ENCODE data around the gene JAZF1. TPM values are rescaled to one million over a fixed set of nuclear protein-coding genes. Genes with fewer than 3 reads are reported as not detected.

JAZF1 gene
- total and polyA plus RNA-seq, 10 of the 15 experiments (the other 5 are each of a cell fraction or from before 2014, with no cell fraction given), result 0.04 to 0.82 (median 0.15) TPM; not detected in 3

GRCh38 chr7:28037220-28038010, 143.2 kb downstream of the JAZF1 start (continued):
- TF ChIP-seq BCL3 (IDR thresholded peaks at IDR 0.05; ENCODE audit: borderline replicate concordance, insufficient read depth, low read depth, low read length, poor library complexity, severe bottlenecking) (peak; percentile 53), HSF1 (IDR thresholded peaks at IDR 0.05; ENCODE audit: low read depth, low read length) (no peak), EGR1 (IDR thresholded peaks at IDR 0.05; ENCODE audit: borderline replicate concordance in 1 of 2, low read depth in 2 of 2, low read length in 2 of 2) (no peak), TCF12 (IDR thresholded peaks at IDR 0.05; ENCODE audit: low read depth, low read length) (no peak), SUPT20H (IDR thresholded peaks at IDR 0.05; ENCODE audit: borderline replicate concordance, control insufficient read depth, low read depth, low read length) (no peak), SUZ12 (IDR thresholded peaks at IDR 0.05; ENCODE audit: unreplicated experiment) (no peak), BCL11A (IDR thresholded peaks at IDR 0.05; ENCODE audit: low read depth, low read length) (peak; percentile 91), ZSCAN29 (IDR thresholded peaks at IDR 0.05) (no peak), ASH2L (IDR thresholded peaks at IDR 0.05; ENCODE audit: borderline replicate concordance, low read depth) (no peak), NRF1 (conservative IDR thresholded peaks at IDR 0.05; ENCODE audit: low read depth, low read length) (no peak), MEF2A (IDR thresholded peaks at IDR 0.05; ENCODE audit: insufficient read depth, low read depth, low read length) (peak; percentile 85), IKZF2 (IDR thresholded peaks at IDR 0.05) (peak; percentile 80 to 89), ZNF207 (IDR thresholded peaks at IDR 0.05; ENCODE audit: borderline replicate concordance) (no peak), YBX1 (IDR thresholded peaks at IDR 0.05) (no peak), CBFB (IDR thresholded peaks at IDR 0.05; ENCODE audit: low read depth) (no peak), ZNF384 (IDR thresholded peaks at IDR 0.05; ENCODE audit: borderline replicate concordance, low read depth, low read length) (no peak), MYC (IDR thresholded peaks at IDR 0.05; ENCODE audit: insufficient read depth, insufficient read length, insufficient replicate concordance, low read length, severe bottlenecking) (no peak), POLR2AphosphoS2 (IDR thresholded peaks at IDR 0.05; ENCODE audit: low read depth, low read length) (no peak), NR2C2 (IDR thresholded peaks at IDR 0.05; ENCODE audit: borderline replicate concordance, control insufficient read depth, insufficient read length, low read depth) (no peak), PAX5 (IDR thresholded peaks at IDR 0.05; ENCODE audit: borderline replicate concordance, low read depth, low read length) (peak; percentile 61; the same call in 1 of the 2 replicates), MYB (IDR thresholded peaks at IDR 0.05; ENCODE audit: borderline replicate concordance, low read depth, low read length) (no peak), RELA (IDR thresholded peaks at IDR 0.05; ENCODE audit: borderline replicate concordance, partially characterized antibody) (no peak), MTA3 (IDR thresholded peaks at IDR 0.05; ENCODE audit: borderline replicate concordance, low read length) (peak; percentile 64; the same call in 1 of the 2 replicates), NBN (IDR thresholded peaks at IDR 0.05) (no peak), SRF (IDR thresholded peaks at IDR 0.05; ENCODE audit: low read depth in 2 of 2, low read length in 2 of 2) (peak in 1 of 2 experiments; percentile 64; a peak in 1 of 4 replicates), SREBF2 (IDR thresholded peaks at IDR 0.05; ENCODE audit: low read length) (no peak), RFX5 (IDR thresholded peaks at IDR 0.05; ENCODE audit: low read depth, low read length) (no peak), ZNF274 (IDR thresholded peaks at IDR 0.05; ENCODE audit: insufficient read depth, insufficient read length) (no peak), TCF3 (IDR thresholded peaks at IDR 0.05; ENCODE audit: borderline replicate concordance, insufficient read depth, low read depth, low read length) (0 out of 2 replicates have a peak, but pooled peaks have one; percentile 42), KLF5 (IDR thresholded peaks at IDR 0.05; ENCODE audit: partially characterized antibody) (no peak)
